Large intestine (tissue), 3 donors: Measurements from ENCODE around the gene HIRA. TPM values are rescaled to one million over a fixed set of nuclear protein-coding genes. Genes with fewer than 3 reads are reported as not detected.
"Not testable (repeated sequence)": the region's sequence is repeated elsewhere in the genome, so short reads cannot be mapped to it uniquely, and the experiment has no call there.

ENCODE experiments used
- DNase-seq, 2 donors: peaks; one replicate each; pipeline versions ENCODE4 v3.0.0 to v3.0.0-alpha.2; 2013
- H3K27ac ChIP-seq: one replicate; pipeline ENCODE4 v1.5.1; 2013; ENCODE audit warnings: low read length
- H3K27me3 ChIP-seq: 2 replicates; pipeline ENCODE4 v1.6.1; 2013; ENCODE audit warnings: low read length; ENCODE audit not compliant: control insufficient read depth, insufficient read depth
- H3K36me3 ChIP-seq: 2 replicates; pipeline ENCODE4 v1.6.1; 2013; ENCODE audit warnings: low read length; ENCODE audit not compliant: control insufficient read depth, insufficient read depth
- H3K4me1 ChIP-seq: one replicate; pipeline ENCODE4 v1.6.1; 2013; ENCODE audit warnings: low read length; ENCODE audit not compliant: control insufficient read depth, insufficient read depth
- H3K4me3 ChIP-seq: one replicate; pipeline ENCODE4 v1.5.1; 2013; ENCODE audit warnings: low read length
- H3K9me3 ChIP-seq: one replicate; pipeline ENCODE4 v1.6.1; 2013; ENCODE audit warnings: mild to moderate bottlenecking, low read depth, low read length, moderate library complexity; ENCODE audit not compliant: control insufficient read depth
- WGBS: methylation state at CpG from one replicate; pipeline ENCODE4 v1.1.5; 2013; ENCODE audit warnings: low lambda C conversion rate; ENCODE audit not compliant: insufficient coverage; 5-methylcytosine and 5-hydroxymethylcytosine counted together
- polyA plus RNA-seq: library from polyadenylated mRNA; unstranded; fragments of 120-200 nt; gene quantifications from one replicate; pipeline ENCODE4 v1.2.1, GENCODE V29; 2013

HIRA gene
- polyA plus RNA-seq, 1 donor, result 29.6 TPM

- no CpG with 5 or more reads among the region's 5 CpGs for WGBS
- peaks cover 45% of the 10 kb centered on the region for H3K36me3 ChIP-seq
Observed at GRCh38 chr22:19330205-19330604, 101.3 kb downstream of the HIRA start.

GRCh38 chr22:19329454-19329853 is 102.1 kb downstream of the HIRA start:
- peaks cover 39% of the 10 kb centered on the region for H3K36me3 ChIP-seq
- no peak for DNase-seq
- no CpG with 5 or more reads among the region's 3 CpGs for WGBS
- H3K27me3 ChIP-seq, result no peaks in the 10 kb centered on the region
- H3K4me1 ChIP-seq, result no peaks in the 10 kb centered on the region
- peaks cover 42% of the 10 kb centered on the region for H3K9me3 ChIP-seq
- no peak overlapping the region for H3K27ac ChIP-seq
- no peak overlapping the region for H3K4me3 ChIP-seq

More at GRCh38 chr22:19330205-19330604, 101.3 kb downstream of the HIRA start:
- not testable (repeated sequence) for H3K27ac ChIP-seq, H3K4me3 ChIP-seq, H3K4me1 ChIP-seq, H3K27me3 ChIP-seq, DNase-seq
- H3K9me3 ChIP-seq, result peaks cover 49% of the 10 kb centered on the region

- Histone ChIP-seq H3K4me1 (no peaks in the 10 kb centered on the region), H3K27ac (no peak overlapping the region), H3K27me3 (no peaks in the 10 kb centered on the region), H3K4me3 (no peak overlapping the region), H3K9me3 (peaks cover 21% of the 10 kb centered on the region), H3K36me3 (peaks cover 17% of the 10 kb centered on the region)
- no CpG with 5 or more reads among the region's 5 CpGs for WGBS
- DNase-seq, result no peak
Observed at GRCh38 chr22:19325296-19325948, 106.1 kb downstream of the HIRA start.

GRCh38 chr22:19323420-19323819 is 108.1 kb downstream of the HIRA start:
- not testable (repeated sequence) for H3K27ac ChIP-seq, H3K4me3 ChIP-seq, H3K36me3 ChIP-seq, DNase-seq, H3K4me1 ChIP-seq, H3K27me3 ChIP-seq
- peaks cover 12% of the 10 kb centered on the region for H3K9me3 ChIP-seq
- no CpG with 5 or more reads among the region's 6 CpGs for WGBS

- Histone ChIP-seq H3K27me3 (no peaks in the 10 kb centered on the region), H3K27ac (no peak overlapping the region), H3K36me3 (no peaks in the 10 kb centered on the region), H3K4me3 (no peak overlapping the region), H3K9me3 (peaks cover 9% of the 10 kb centered on the region), H3K4me1 (no peaks in the 10 kb centered on the region)
- WGBS, result 67% methylated on average over 1 of the region's 2 CpGs
- no peak for DNase-seq
Observed at GRCh38 chr22:19321757-19322156, 109.8 kb downstream of the HIRA start.

GRCh38 chr22:19320136-19320535 is 111.4 kb downstream of the HIRA start:
- WGBS, result no CpG with 5 or more reads among the region's 8 CpGs
- H3K36me3 ChIP-seq, DNase-seq, H3K4me3 ChIP-seq, H3K27ac ChIP-seq, H3K27me3 ChIP-seq, H3K4me1 ChIP-seq: not testable (repeated sequence)
- peaks cover 17% of the 10 kb centered on the region for H3K9me3 ChIP-seq

- no peaks in the 10 kb centered on the region for H3K27me3 ChIP-seq
- H3K27ac ChIP-seq, result no peak overlapping the region
Observed at GRCh38 chr22:19319281-19319680, 112.3 kb downstream of the HIRA start.

GRCh38 chr22:19317865-19318264 is 113.7 kb downstream of the HIRA start:
- H3K4me1 ChIP-seq, result no peaks in the 10 kb centered on the region
- DNase-seq, result no peak
- H3K9me3 ChIP-seq, result peaks cover 13% of the 10 kb centered on the region
- no peaks in the 10 kb centered on the region for H3K36me3 ChIP-seq
- no peaks in the 10 kb centered on the region for H3K27me3 ChIP-seq
- no peak overlapping the region for H3K27ac ChIP-seq
- H3K4me3 ChIP-seq, result no peak overlapping the region

More at GRCh38 chr22:19319281-19319680, 112.3 kb downstream of the HIRA start:
- Histone ChIP-seq H3K4me3 (no peak overlapping the region), H3K9me3 (peaks cover 17% of the 10 kb centered on the region), H3K36me3 (no peaks in the 10 kb centered on the region), H3K4me1 (no peaks in the 10 kb centered on the region)
- DNase-seq, result no peak

- Histone ChIP-seq H3K4me3 (no peak overlapping the region), H3K9me3 (no peaks in the 10 kb centered on the region), H3K27ac (no peak overlapping the region), H3K36me3 (no peaks in the 10 kb centered on the region), H3K4me1 (no peaks in the 10 kb centered on the region), H3K27me3 (no peaks in the 10 kb centered on the region)
- no CpG with 5 or more reads among the region's 2 CpGs for WGBS
- no peak for DNase-seq
Observed at GRCh38 chr22:19307872-19308271, 123.7 kb downstream of the HIRA start.

- DNase-seq, H3K9me3 ChIP-seq, H3K4me3 ChIP-seq, H3K27me3 ChIP-seq, H3K27ac ChIP-seq, H3K4me1 ChIP-seq, H3K36me3 ChIP-seq: not testable (repeated sequence)
- WGBS, result 100% methylated on average over 1 of the region's 6 CpGs
Observed at GRCh38 chr22:19306535-19306934, 125.0 kb downstream of the HIRA start.

- Histone ChIP-seq H3K4me1 (no peaks in the 10 kb centered on the region), H3K36me3 (no peaks in the 10 kb centered on the region), H3K9me3 (no peaks in the 10 kb centered on the region), H3K4me3 (no peak overlapping the region), H3K27me3 (no peaks in the 10 kb centered on the region), H3K27ac (no peak overlapping the region)
- 100% methylated on average over 1 of the region's 5 CpGs for WGBS
- no peak for DNase-seq
Observed at GRCh38 chr22:19304547-19304946, 127.0 kb downstream of the HIRA start.
